OCI-LY7 (cell line): ENCODE data around the gene VCP. TPM values are rescaled to one million over a fixed set of nuclear protein-coding genes. Genes with fewer than 3 reads are reported as not detected.
A peak's percentile ranks its signal among the peaks of the same experiment; 100 is the strongest.

Experiments
- BruUV-seq: library from RNA; stranded (reverse); fragments of 400-500 nt; replicated peaks from 2 replicates; lab custom pipeline; 2021; lab: Mats Ljungman, UMichigan
- CTCF ChIA-PET: fragments of 300-600 bp; sonication (Branson Sonifier 250); formaldehyde crosslinking; loops from one replicate; lab custom pipeline; 2022; ENCODE audit warnings: antibody characterized with exemption; ENCODE audit not compliant: unreplicated experiment; lab: Charles Lee
- POLR2A ChIA-PET: fragments of 300-600 bp; sonication (Branson Sonifier 250); formaldehyde crosslinking; loops from one replicate; lab custom pipeline; 2022; ENCODE audit warnings: antibody characterized with exemption; lab: Charles Lee
- DNase-seq: peaks from one replicate; pipeline ENCODE4 v3.0.0-alpha.2; 2015; ENCODE audit warnings: low spot score
- H2AFZ ChIP-seq: fragments of 200-600 bp; sonication (generic), shearing (Covaris generic); 2 replicates; pipeline ENCODE4 v1.6.1; 2014; ENCODE audit warnings: mild to moderate bottlenecking, antibody characterized with exemption, low read length, moderate library complexity
- H3K27ac ChIP-seq: fragments of 200-600 bp; sonication (generic); 2 replicates; pipeline ENCODE4 v1.5.1; 2014; ENCODE audit warnings: mixed run types, low read depth, mild to moderate bottlenecking, moderate library complexity, low read length, inconsistent platforms; ENCODE audit not compliant: poor library complexity, severe bottlenecking
- H3K36me3 ChIP-seq: fragments of 200-600 bp; sonication (generic); 2 replicates; pipeline ENCODE4 v1.6.1; 2014; ENCODE audit warnings: mild to moderate bottlenecking, antibody characterized with exemption, low read length, moderate library complexity, mixed read lengths; ENCODE audit not compliant: insufficient read depth
- H3K4me1 ChIP-seq: fragments of 200-600 bp; sonication (generic); 2 replicates; pipeline ENCODE4 v1.5.1; 2014; ENCODE audit warnings: mild to moderate bottlenecking, low read length; ENCODE audit not compliant: insufficient read depth, poor library complexity, severe bottlenecking
- H3K4me2 ChIP-seq: fragments of 200-600 bp; sonication (generic); 2 replicates; pipeline ENCODE4 v1.6.1; 2014; ENCODE audit warnings: mild to moderate bottlenecking, low read length
- H3K4me3 ChIP-seq: fragments of 200-600 bp; sonication (generic); 2 replicates; pipeline ENCODE4 v1.5.1; 2014; ENCODE audit warnings: mild to moderate bottlenecking, low read depth, low read length; ENCODE audit not compliant: poor library complexity, severe bottlenecking
- H3K79me2 ChIP-seq: fragments of 200-600 bp; sonication (generic); 2 replicates; pipeline ENCODE4 v1.6.1; 2016; ENCODE audit warnings: low read depth, mild to moderate bottlenecking, low read length, moderate library complexity, mixed read lengths; ENCODE audit not compliant: insufficient read depth
- H3K9me2 ChIP-seq: fragments of 200-600 bp; sonication (generic); 2 replicates; pipeline ENCODE4 v1.6.1; 2016; ENCODE audit warnings: mild to moderate bottlenecking, low read length, mixed read lengths; ENCODE audit not compliant: insufficient read depth
- H3K9me3 ChIP-seq: fragments of 200-600 bp; sonication (generic); 2 replicates; pipeline ENCODE4 v1.6.1; 2014; ENCODE audit warnings: mild to moderate bottlenecking, mixed run types, low read length, mixed read lengths
- H4K20me1 ChIP-seq: fragments of 200-600 bp; sonication (generic); 2 replicates; pipeline ENCODE4 v1.6.1; 2014; ENCODE audit warnings: mild to moderate bottlenecking, antibody characterized with exemption, low read length, moderate library complexity, mixed read lengths; ENCODE audit not compliant: insufficient read depth
- EZH2phosphoT487 ChIP-seq: fragments of 200-600 bp; sonication (generic); IDR thresholded peaks from 2 replicates; pipeline ENCODE4 v1.6.1; 2018; ENCODE audit warnings: low read depth, borderline replicate concordance, mild to moderate bottlenecking, mixed run types, antibody characterized with exemption, low read length, moderate library complexity, mixed read lengths
- intact Hi-C: fragments of 100-400 bp; cut with micrococcal nuclease; formaldehyde crosslinking; loops from one replicate; pipeline ENCODE4 v1.10.0; 2022; ENCODE audit not compliant: unreplicated experiment
- total RNA-seq, 2 experiments: library from RNA; depleted of rRNA in 1 of 2; stranded (reverse); fragments of >200 nt in 1 of 2; shearing (Covaris generic) in 1 of 2; gene quantifications; 2 replicates each; pipeline ENCODE4 v1.2.3, GENCODE V29; 2014 to 2022
- TF ChIP-seq, protein P1 (sequence below): fragments of 200-600 bp; sonication (generic); conservative IDR thresholded peaks from 2 replicates; pipeline ENCODE4 v1.5.1; 2014; ENCODE audit warnings: mild to moderate bottlenecking, antibody characterized with exemption, low read length, moderate library complexity, mixed read lengths

The VCP gene
- total RNA-seq, 2 experiments from 2014 or later: 187 to 200 TPM

DNA sequence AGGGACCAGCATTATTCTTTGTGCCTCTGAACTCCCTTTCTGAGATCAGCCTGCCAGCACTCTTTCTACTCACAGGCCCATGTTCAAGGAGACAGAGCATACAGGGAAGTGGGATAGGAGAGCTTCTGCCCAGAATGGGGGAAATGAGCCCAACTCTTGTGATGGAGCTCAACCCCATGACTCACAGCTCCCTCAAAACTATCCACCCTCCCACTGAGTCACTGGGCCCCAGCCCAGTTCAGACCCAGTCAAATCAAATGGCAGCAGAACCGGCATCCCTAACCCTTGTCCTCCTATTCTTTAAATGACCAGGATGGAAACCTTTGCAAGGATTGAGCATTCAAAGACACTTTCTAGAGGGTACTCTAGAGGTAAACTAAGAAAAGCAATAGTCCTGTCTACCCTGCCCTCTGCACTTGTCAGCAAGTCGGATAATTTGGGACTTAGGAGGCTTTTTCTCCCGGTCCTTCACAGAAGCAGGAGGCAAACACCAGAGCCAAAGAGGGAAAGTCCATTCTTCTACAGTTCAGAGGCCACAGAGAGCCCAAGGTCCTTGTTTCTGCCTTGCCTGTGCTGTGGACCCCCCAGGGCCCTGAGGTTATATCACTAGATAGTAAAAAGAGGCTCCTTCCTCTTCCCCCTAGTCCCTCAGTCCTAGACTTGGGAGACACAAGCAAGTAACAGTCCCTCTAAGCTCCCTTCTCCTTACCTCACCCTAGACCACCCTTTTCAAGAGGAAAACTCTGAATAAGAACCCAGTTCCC lies 40.0 kb upstream of the VCP start:
- Histone ChIP-seq H3K4me3 (peak overlapping the region; percentile 72), H3K9me3 (no peaks in the 10 kb centered on the region), H3K36me3 (no peaks in the 10 kb centered on the region), H3K9me2 (no peaks in the 10 kb centered on the region), H3K4me1 (peaks cover 43% of the 10 kb centered on the region), H2AFZ (peak overlapping the region; percentile 62; the same call in 1 of the 2 replicates), H3K27ac (no peak overlapping the region), H3K4me2 (peak overlapping the region; percentile 67), H3K79me2 (no peaks in the 10 kb centered on the region), H4K20me1 (no peaks in the 10 kb centered on the region)
- DNase-seq: no peak
- no TSS peak for BruUV-seq
- TF ChIP-seq, protein P1, sequence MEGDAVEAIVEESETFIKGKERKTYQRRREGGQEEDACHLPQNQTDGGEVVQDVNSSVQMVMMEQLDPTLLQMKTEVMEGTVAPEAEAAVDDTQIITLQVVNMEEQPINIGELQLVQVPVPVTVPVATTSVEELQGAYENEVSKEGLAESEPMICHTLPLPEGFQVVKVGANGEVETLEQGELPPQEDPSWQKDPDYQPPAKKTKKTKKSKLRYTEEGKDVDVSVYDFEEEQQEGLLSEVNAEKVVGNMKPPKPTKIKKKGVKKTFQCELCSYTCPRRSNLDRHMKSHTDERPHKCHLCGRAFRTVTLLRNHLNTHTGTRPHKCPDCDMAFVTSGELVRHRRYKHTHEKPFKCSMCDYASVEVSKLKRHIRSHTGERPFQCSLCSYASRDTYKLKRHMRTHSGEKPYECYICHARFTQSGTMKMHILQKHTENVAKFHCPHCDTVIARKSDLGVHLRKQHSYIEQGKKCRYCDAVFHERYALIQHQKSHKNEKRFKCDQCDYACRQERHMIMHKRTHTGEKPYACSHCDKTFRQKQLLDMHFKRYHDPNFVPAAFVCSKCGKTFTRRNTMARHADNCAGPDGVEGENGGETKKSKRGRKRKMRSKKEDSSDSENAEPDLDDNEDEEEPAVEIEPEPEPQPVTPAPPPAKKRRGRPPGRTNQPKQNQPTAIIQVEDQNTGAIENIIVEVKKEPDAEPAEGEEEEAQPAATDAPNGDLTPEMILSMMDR: no peak
- TF ChIP-seq EZH2phosphoT487: no peak
- intact Hi-C loops: no loop called here
- POLR2A ChIA-PET: interaction anchor here (1.2 to 4.3 kb wide), 2 partner anchors 9 to 211 kb away, joined by 3 to 24 read pairs; partner anchors contain the start of gene STOML2
- CTCF ChIA-PET: no interaction called here

DNA sequence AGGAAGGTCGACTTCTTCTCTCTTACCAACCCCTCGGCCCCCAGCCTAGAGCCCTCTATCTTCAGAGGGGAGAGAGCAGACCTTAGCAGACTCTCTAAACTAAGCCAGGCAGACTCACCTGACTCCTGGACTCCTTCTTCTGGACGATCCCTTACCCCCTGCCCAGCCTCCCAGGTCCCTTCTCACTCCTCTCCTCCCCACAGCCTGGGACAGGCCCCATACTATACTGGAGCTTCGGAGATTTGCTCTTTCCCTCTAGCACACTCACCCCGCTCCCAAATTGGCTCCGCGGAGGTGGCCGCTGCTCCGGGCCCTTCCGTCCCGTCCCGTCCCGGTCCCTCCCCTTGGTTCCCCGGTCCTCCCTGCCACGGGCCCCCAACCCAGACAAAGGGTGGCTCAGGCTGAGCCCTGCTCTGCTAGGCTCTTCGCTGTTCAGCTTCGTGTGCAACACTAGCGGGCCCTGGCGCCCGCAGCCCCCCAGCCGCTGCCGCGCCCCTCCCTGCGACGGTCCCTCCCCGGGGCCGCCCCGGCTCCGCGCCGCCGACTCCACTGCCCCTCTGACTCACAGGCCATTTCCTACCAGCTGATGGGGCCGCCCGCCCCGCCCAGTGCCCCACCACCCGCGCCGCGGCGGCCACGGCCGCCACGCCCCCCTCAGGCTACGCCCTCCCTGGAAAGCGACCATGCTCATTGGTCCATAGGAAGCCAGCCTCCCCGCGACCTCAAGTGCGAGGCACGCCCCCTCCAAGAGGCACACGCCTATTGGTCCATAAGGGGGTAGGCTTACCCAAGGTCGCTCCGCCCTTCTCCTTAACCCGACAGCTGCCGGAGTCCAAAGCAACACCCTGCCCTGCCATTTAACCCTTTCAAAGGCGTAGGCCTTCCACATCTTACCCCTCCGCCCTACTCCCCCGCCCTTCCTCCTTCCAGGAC lies 38.8 kb upstream of the VCP start:
- no TSS peak for BruUV-seq
- Histone ChIP-seq H3K36me3 (no peaks in the 10 kb centered on the region), H3K9me2 (no peaks in the 10 kb centered on the region), H4K20me1 (no peaks in the 10 kb centered on the region), H3K9me3 (no peaks in the 10 kb centered on the region), H3K4me1 (peaks cover 38% of the 10 kb centered on the region), H3K27ac (no peak overlapping the region), H3K4me3 (peak overlapping the region; percentile 72), H2AFZ (peak overlapping the region; percentile 62; the same call in 1 of the 2 replicates), H3K79me2 (no peaks in the 10 kb centered on the region), H3K4me2 (peak overlapping the region; percentile 95)
- intact Hi-C loops: no loop called here
- ChIA-PET POLR2A (interaction anchor here (0.5 to 4.3 kb wide), 4 partner anchors 8 to 209 kb away, joined by 3 to 24 read pairs (median 4); partner anchors contain the start of genes STOML2 and UNC13B), CTCF (interaction anchor here (0.7 kb wide), 1 partner anchor 14 kb away, joined by 4 read pairs; no protein-coding TSS in a partner anchor)
- TF ChIP-seq, protein P1: no peak
- no peak for TF ChIP-seq EZH2phosphoT487
- peak; percentile 99 for DNase-seq
